OCI-LY3 (cell line): ENCODE results near the gene SYTL3.

ENCODE experiments used
- CTCF ChIP-seq: fragments of 200-600, 300-600 bp; sonication (generic); IDR thresholded peaks from 2 replicates; pipeline ENCODE4 v1.5.1; 2014; ENCODE audit warnings: antibody characterized with exemption, low read length, low read depth
- EZH2phosphoT487 ChIP-seq: fragments of 200-600 bp; shearing (Covaris generic); IDR thresholded peaks from 2 replicates; pipeline ENCODE4 v1.6.1; 2018; ENCODE audit warnings: antibody characterized with exemption, mixed run types, low read depth

- TF ChIP-seq CTCF (no peak), EZH2phosphoT487 (no peak)
Observed at GRCh38 chr6:158645064-158646022, 4.5 kb upstream of the SYTL3 start.
